Measurements from ENCODE around the gene NFATC1. TPM values are rescaled to one million over a fixed set of nuclear protein-coding genes. Genes with fewer than 3 reads are reported as not detected.

The NFATC1 gene
- total and polyA plus RNA-seq, 2 experiments from 2014 or later, result 7.5 to 9.8 TPM

DNA sequence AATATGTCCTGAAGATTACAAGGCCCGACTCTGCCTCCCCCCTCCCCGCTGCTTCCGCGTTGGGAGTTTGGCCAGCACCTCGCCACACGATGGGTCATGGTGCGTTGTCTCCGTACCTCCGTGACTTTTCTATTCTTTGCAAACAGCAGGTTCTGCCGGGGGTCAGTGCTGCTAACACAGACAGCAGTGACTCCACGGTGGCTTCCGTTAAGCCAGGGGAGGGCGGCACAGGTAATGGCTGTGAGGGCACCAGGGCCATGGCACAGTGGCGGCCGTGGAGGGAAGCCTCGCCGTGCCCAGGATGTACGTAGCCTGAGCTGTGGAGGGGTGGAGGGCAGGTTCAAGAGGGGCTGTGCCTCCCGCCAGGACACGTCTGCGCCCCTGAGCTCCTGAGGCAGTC lies 115.5 kb downstream of the NFATC1 start:
- no peaks in the 10 kb centered on the region for H4K20me1 ChIP-seq (ENCODE audit: insufficient read depth)
- no peaks in the 10 kb centered on the region for H3K27me3 ChIP-seq (replicated peaks; ENCODE audit: insufficient read depth)
- H3F3A ChIP-seq (ENCODE audit: insufficient read depth), result no peaks in the 10 kb centered on the region
- H3K27ac ChIP-seq, result no peak overlapping the region
- no peak overlapping the region for H3K4me3 ChIP-seq
- no peak overlapping the region for H2AFZ ChIP-seq
- no peak for DNase-seq
- no peaks in the 10 kb centered on the region for H3K79me2 ChIP-seq (ENCODE audit: insufficient read depth)
- 93 to 94% methylated on average over 21 of the region's 21 CpGs for WGBS, 2 experiments (ENCODE audit: low coverage in 1 of 2, low lambda C conversion rate in 2 of 2, missing lambda C conversion rate in 2 of 2)
- in situ Hi-C loops (cut with MboI), result no loop called here
- H3K4me2 ChIP-seq (ENCODE audit: unreplicated experiment), result no peak overlapping the region
- no peak overlapping the region for H3K9ac ChIP-seq
- peaks cover 18% of the 10 kb centered on the region for H3K4me1 ChIP-seq (ENCODE audit: insufficient read depth)
- H3K9me2 ChIP-seq (ENCODE audit: insufficient read depth), result no peaks in the 10 kb centered on the region
- H3K36me3 ChIP-seq (ENCODE audit: low read depth), result no peaks in the 10 kb centered on the region
- TF ChIP-seq EZH2 (IDR thresholded peaks at IDR 0.05; ENCODE audit: insufficient read depth, poor library complexity, severe bottlenecking) (no peak), EZH2phosphoT487 (IDR thresholded peaks at IDR 0.05; ENCODE audit: insufficient read depth, low read depth) (no peak)
- no peaks in the 10 kb centered on the region for H3K9me3 ChIP-seq (ENCODE audit: low read depth)

GRCh38 chr18:79511671-79512301 lies 116.1 kb downstream of the NFATC1 start:
- in situ Hi-C loops (cut with MboI), result no loop called here
- TF ChIP-seq EZH2phosphoT487 (IDR thresholded peaks at IDR 0.05; ENCODE audit: insufficient read depth, low read depth), result no peak
- TF ChIP-seq EZH2 (IDR thresholded peaks at IDR 0.05; ENCODE audit: insufficient read depth, poor library complexity, severe bottlenecking), result no peak
- Histone ChIP-seq H2AFZ (no peak overlapping the region), H3K9me2 (ENCODE audit: insufficient read depth) (no peaks in the 10 kb centered on the region), H3K27ac (no peak overlapping the region), H3K4me2 (ENCODE audit: unreplicated experiment) (no peak overlapping the region), H3K9me3 (ENCODE audit: low read depth) (no peaks in the 10 kb centered on the region), H3K4me3 (no peak overlapping the region), H3F3A (ENCODE audit: insufficient read depth) (no peaks in the 10 kb centered on the region), H3K4me1 (ENCODE audit: insufficient read depth) (peaks cover 13% of the 10 kb centered on the region), H3K79me2 (ENCODE audit: insufficient read depth) (no peaks in the 10 kb centered on the region), H3K27me3 (replicated peaks; ENCODE audit: insufficient read depth) (no peaks in the 10 kb centered on the region), H3K36me3 (ENCODE audit: low read depth) (no peaks in the 10 kb centered on the region), H4K20me1 (ENCODE audit: insufficient read depth) (no peaks in the 10 kb centered on the region), H3K9ac (no peak overlapping the region)
- WGBS, 2 experiments (ENCODE audit: low coverage in 1 of 2, low lambda C conversion rate in 2 of 2, missing lambda C conversion rate in 2 of 2), result 90 to 91% methylated on average over 31 to 32 of the region's 32 CpGs
- no peak for DNase-seq

GRCh38 chr18:79512461-79513380 lies 117.0 kb downstream of the NFATC1 start:
- H4K20me1 ChIP-seq (ENCODE audit: insufficient read depth), result no peaks in the 10 kb centered on the region
- no peaks in the 10 kb centered on the region for H3K9me3 ChIP-seq (ENCODE audit: low read depth)
- no peak overlapping the region for H3K9ac ChIP-seq
- no peaks in the 10 kb centered on the region for H3K36me3 ChIP-seq (ENCODE audit: low read depth)
- H2AFZ ChIP-seq, result no peak overlapping the region
- WGBS, 2 experiments (ENCODE audit: low coverage in 1 of 2, low lambda C conversion rate in 2 of 2, missing lambda C conversion rate in 2 of 2), result 93 to 95% methylated on average over 53 to 54 of the region's 54 CpGs
- H3K27ac ChIP-seq, result no peak overlapping the region
- no peak overlapping the region for H3K4me3 ChIP-seq
- no peaks in the 10 kb centered on the region for H3K27me3 ChIP-seq (replicated peaks; ENCODE audit: insufficient read depth)
- no peaks in the 10 kb centered on the region for H3F3A ChIP-seq (ENCODE audit: insufficient read depth)
- H3K9me2 ChIP-seq (ENCODE audit: insufficient read depth), result no peaks in the 10 kb centered on the region
- H3K4me1 ChIP-seq (ENCODE audit: insufficient read depth), result peaks cover 4% of the 10 kb centered on the region
- H3K4me2 ChIP-seq (ENCODE audit: unreplicated experiment), result no peak overlapping the region
- DNase-seq, result no peak
- no peak for TF ChIP-seq EZH2 (IDR thresholded peaks at IDR 0.05; ENCODE audit: insufficient read depth, poor library complexity, severe bottlenecking)
- no peak for TF ChIP-seq EZH2phosphoT487 (IDR thresholded peaks at IDR 0.05; ENCODE audit: insufficient read depth, low read depth)
- in situ Hi-C loops (cut with MboI), result no loop called here
- H3K79me2 ChIP-seq (ENCODE audit: insufficient read depth), result no peaks in the 10 kb centered on the region

- no peak overlapping the region for H2AFZ ChIP-seq
- H3K27me3 ChIP-seq (replicated peaks; ENCODE audit: insufficient read depth), result no peaks in the 10 kb centered on the region
- no peaks in the 10 kb centered on the region for H3K4me1 ChIP-seq (ENCODE audit: insufficient read depth)
- no peak for DNase-seq
- in situ Hi-C loops (cut with MboI), result no loop called here
- H3K9ac ChIP-seq, result no peak overlapping the region
- no peak overlapping the region for H3K27ac ChIP-seq
- H3K79me2 ChIP-seq (ENCODE audit: insufficient read depth), result no peaks in the 10 kb centered on the region
- no peak overlapping the region for H3K4me3 ChIP-seq
- no peaks in the 10 kb centered on the region for H3K9me3 ChIP-seq (ENCODE audit: low read depth)
- H3F3A ChIP-seq (ENCODE audit: insufficient read depth), result no peaks in the 10 kb centered on the region
- H4K20me1 ChIP-seq (ENCODE audit: insufficient read depth), result no peaks in the 10 kb centered on the region
- 92% methylated on average over 29 to 36 of the region's 36 CpGs for WGBS, 2 experiments (ENCODE audit: low coverage in 1 of 2, low lambda C conversion rate in 2 of 2, missing lambda C conversion rate in 2 of 2)
- no peaks in the 10 kb centered on the region for H3K9me2 ChIP-seq (ENCODE audit: insufficient read depth)
- no peak for TF ChIP-seq EZH2 (IDR thresholded peaks at IDR 0.05; ENCODE audit: insufficient read depth, poor library complexity, severe bottlenecking)
- no peak for TF ChIP-seq EZH2phosphoT487 (IDR thresholded peaks at IDR 0.05; ENCODE audit: insufficient read depth, low read depth)
- H3K36me3 ChIP-seq (ENCODE audit: low read depth), result no peaks in the 10 kb centered on the region
- no peak overlapping the region for H3K4me2 ChIP-seq (ENCODE audit: unreplicated experiment)
Observed at GRCh38 chr18:79513381-79514081, 117.8 kb downstream of the NFATC1 start.
